HCT116 (cell line): ENCODE data around the gene CACNB2. TPM values are rescaled to one million over a fixed set of nuclear protein-coding genes. Genes with fewer than 3 reads are reported as not detected.

ENCODE experiments used
- ATAC-seq: fragments of 200-7000 bp; cut with Tn5 transposase; 2 replicates; pipeline ENCODE4 v1.9.1; 2020; ENCODE audit warnings: mild to moderate bottlenecking, moderate library complexity
- BruUV-seq: library from RNA; stranded (reverse); fragments of 400-500 nt; replicated peaks from 2 replicates; lab custom pipeline; 2021; lab: Mats Ljungman, UMichigan
- CTCF ChIA-PET: fragments of 300-600 bp; sonication (Branson Sonifier 250); formaldehyde crosslinking; loops from one replicate; lab custom pipeline; 2021; ENCODE audit warnings: antibody characterized with exemption; lab: Charles Lee
- POLR2A ChIA-PET: fragments of 300-600, 350-600 bp; sonication (Branson Sonifier 250); formaldehyde crosslinking; loops from one replicate; lab custom pipeline; 2021; ENCODE audit warnings: antibody characterized with exemption; lab: Charles Lee
- RAD21 ChIA-PET, 2 experiments: fragments of 300-600 bp; sonication (Branson Sonifier 250); formaldehyde crosslinking; loops; one replicate each; lab custom pipeline; 2023; ENCODE audit warnings: low total read pairs in 2 of 2; ENCODE audit not compliant: uncharacterized antibody in 2 of 2, unreplicated experiment in 2 of 2, low non-redundant PET in 1 of 2; lab: Charles Lee
- DNase-seq: peaks from one replicate; pipeline ENCODE4 v3.0.0-alpha.2; 2010; ENCODE audit warnings: low read depth, low spot score
- H2AFZ ChIP-seq: fragments of 200-600 bp; shearing (Covaris generic), sonication (generic); 2 replicates; pipeline ENCODE4 v1.6.1; 2017; ENCODE audit warnings: low read depth, mixed run types, mixed read lengths, antibody characterized with exemption, low read length; ENCODE audit not compliant: poor library complexity, severe bottlenecking
- H3K27ac ChIP-seq: 2 replicates; pipeline ENCODE4 v1.5.1; 2012; ENCODE audit warnings: low read depth, low read length
- H3K27me3 ChIP-seq: fragments of 200-600 bp; sonication (generic); 2 replicates; pipeline ENCODE4 v1.6.1; 2016; ENCODE audit warnings: mixed run types, low read length, mixed read lengths; ENCODE audit not compliant: insufficient read depth
- H3K36me3 ChIP-seq, 2 experiments: fragments of 200-500 bp in 1 of 2; fragments of 200-600 bp in 1 of 2; sonication (Bioruptor generic) in 1 of 2; sonication (generic) in 1 of 2; 2 replicates each; pipeline versions ENCODE4 v1.5.1 to v1.6.1; 2014 to 2016; ENCODE audit warnings: low read length in 2 of 2, inconsistent platforms in 1 of 2, mixed read lengths in 1 of 2, mixed run types in 1 of 2; ENCODE audit not compliant: insufficient read depth in 2 of 2, control insufficient read depth in 1 of 2
- H3K4me1 ChIP-seq, 2 experiments: fragments of 200-600 bp in 1 of 2; sonication (generic) in 1 of 2; 2 replicates each; pipeline versions ENCODE4 v1.5.1 to v1.6.1; 2012 to 2017; ENCODE audit warnings: low read length in 2 of 2, inconsistent platforms in 1 of 2, mild to moderate bottlenecking in 1 of 2, mixed read lengths in 1 of 2, mixed run types in 1 of 2, moderate library complexity in 1 of 2; ENCODE audit not compliant: insufficient read depth in 2 of 2, control insufficient read depth in 1 of 2
- H3K4me2 ChIP-seq: fragments of 200-600 bp; sonication (generic); 2 replicates; pipeline ENCODE4 v1.6.1; 2017; ENCODE audit warnings: mixed run types, low read length, mixed read lengths
- H3K4me3 ChIP-seq, 2 experiments: fragments of 200-600 bp in 1 of 2; sonication (generic) in 1 of 2; replicated peaks in 1 of 2; 2 replicates each; pipeline ENCODE4 v1.5.1; 2011 to 2016; ENCODE audit warnings: low read length in 2 of 2, control low read depth in 1 of 2, low read depth in 1 of 2, mild to moderate bottlenecking in 1 of 2, mixed read lengths in 1 of 2, mixed run types in 1 of 2
- H3K79me2 ChIP-seq: fragments of 200-600 bp; sonication (generic); 2 replicates; pipeline ENCODE4 v1.6.1; 2017; ENCODE audit warnings: mild to moderate bottlenecking, mixed run types, low read length, moderate library complexity, mixed read lengths; ENCODE audit not compliant: insufficient read depth
- H3K9ac ChIP-seq: fragments of 200-600 bp; sonication (generic); 2 replicates; pipeline ENCODE4 v1.6.1; 2016; ENCODE audit warnings: low read length, mixed read lengths
- H3K9me2 ChIP-seq: fragments of 200-600 bp; sonication (generic), shearing (Covaris generic); 2 replicates; pipeline ENCODE4 v1.6.1; 2017; ENCODE audit warnings: mixed run types, mild to moderate bottlenecking, moderate library complexity; ENCODE audit not compliant: insufficient read depth
- H3K9me3 ChIP-seq, 2 experiments: fragments of 200-500 bp in 1 of 2; fragments of 200-600 bp in 1 of 2; sonication (Bioruptor generic) in 1 of 2; sonication (generic) in 1 of 2; 2 replicates each; pipeline ENCODE4 v1.6.1; 2014 to 2017; ENCODE audit warnings: low read length in 2 of 2, mixed read lengths in 2 of 2, inconsistent platforms in 1 of 2, low read depth in 1 of 2, mild to moderate bottlenecking in 1 of 2, mixed run types in 1 of 2, moderate library complexity in 1 of 2; ENCODE audit not compliant: control insufficient read depth in 1 of 2, insufficient read depth in 1 of 2
- H4K20me1 ChIP-seq: fragments of 200-600 bp; sonication (generic), shearing (Covaris generic); 2 replicates; pipeline ENCODE4 v1.6.1; 2017; ENCODE audit warnings: mixed run types, mild to moderate bottlenecking, moderate library complexity; ENCODE audit not compliant: insufficient read depth
- ATF3 ChIP-seq: IDR thresholded peaks from 2 replicates; pipeline ENCODE4 v1.6.1; 2012
- CBX3 ChIP-seq: IDR thresholded peaks from 2 replicates; pipeline ENCODE4 v1.6.1; 2012; ENCODE audit warnings: low read depth
- CTCF ChIP-seq, 3 experiments: fragments of 200-600 bp in 1 of 3; sonication (generic) in 1 of 3; IDR thresholded peaks in 2 of 3; conservative IDR thresholded peaks in 1 of 3; 2 replicates each; pipeline ENCODE4 v1.5.1; 2012 to 2017; ENCODE audit warnings: low read depth in 2 of 3, low read length in 2 of 3, antibody characterized with exemption in 1 of 3, borderline replicate concordance in 1 of 3, control low read depth in 1 of 3, mild to moderate bottlenecking in 1 of 3, mixed read lengths in 1 of 3, mixed run types in 1 of 3, moderate library complexity in 1 of 3; ENCODE audit not compliant: insufficient read depth in 1 of 3
- ELF1 ChIP-seq: IDR thresholded peaks from 2 replicates; pipeline ENCODE4 v1.6.1; 2012; ENCODE audit warnings: low read depth, borderline replicate concordance
- EZH2phosphoT487 ChIP-seq: fragments of 200-600 bp; IDR thresholded peaks from 2 replicates; pipeline ENCODE4 v1.6.1; 2018; ENCODE audit warnings: antibody characterized with exemption, borderline replicate concordance
- MAX ChIP-seq: IDR thresholded peaks from 2 replicates; pipeline ENCODE4 v1.6.1; 2012
- POLR2AphosphoS5 ChIP-seq: IDR thresholded peaks from 2 replicates; pipeline ENCODE4 v1.6.1; 2011; ENCODE audit warnings: mild to moderate bottlenecking, low read depth, low read length, moderate library complexity
- SP1 ChIP-seq: IDR thresholded peaks from 2 replicates; pipeline ENCODE4 v1.6.1; 2012; ENCODE audit warnings: low read depth
- SRF ChIP-seq: IDR thresholded peaks from 2 replicates; pipeline ENCODE4 v1.6.1; 2012; ENCODE audit warnings: low read depth
- ZFX ChIP-seq: fragments of 450-650 bp; IDR thresholded peaks from 2 replicates; pipeline ENCODE4 v1.6.1; 2017
- ZNF274 ChIP-seq: fragments of 200-500 bp; sonication (Bioruptor generic); IDR thresholded peaks from 2 replicates; pipeline ENCODE4 v1.6.1; 2014; ENCODE audit warnings: mild to moderate bottlenecking, low read depth, low read length, inconsistent platforms
- intact Hi-C: fragments of 100-400 bp; cut with micrococcal nuclease; formaldehyde crosslinking; loops from 2 replicates; pipeline ENCODE4 v1.10.0; 2022
- total RNA-seq: library from RNA; stranded (reverse); gene quantifications from one replicate; pipeline ENCODE4 v1.2.1, GENCODE V29; 2021; ENCODE audit not compliant: unreplicated experiment
- TF ChIP-seq, protein P1 (sequence below): IDR thresholded peaks from 2 replicates; pipeline ENCODE4 v1.6.1; 2012; ENCODE audit warnings: low read depth

CACNB2 gene
- total RNA-seq, 1 experiment from 2014 or later: 0.71 TPM

DNA sequence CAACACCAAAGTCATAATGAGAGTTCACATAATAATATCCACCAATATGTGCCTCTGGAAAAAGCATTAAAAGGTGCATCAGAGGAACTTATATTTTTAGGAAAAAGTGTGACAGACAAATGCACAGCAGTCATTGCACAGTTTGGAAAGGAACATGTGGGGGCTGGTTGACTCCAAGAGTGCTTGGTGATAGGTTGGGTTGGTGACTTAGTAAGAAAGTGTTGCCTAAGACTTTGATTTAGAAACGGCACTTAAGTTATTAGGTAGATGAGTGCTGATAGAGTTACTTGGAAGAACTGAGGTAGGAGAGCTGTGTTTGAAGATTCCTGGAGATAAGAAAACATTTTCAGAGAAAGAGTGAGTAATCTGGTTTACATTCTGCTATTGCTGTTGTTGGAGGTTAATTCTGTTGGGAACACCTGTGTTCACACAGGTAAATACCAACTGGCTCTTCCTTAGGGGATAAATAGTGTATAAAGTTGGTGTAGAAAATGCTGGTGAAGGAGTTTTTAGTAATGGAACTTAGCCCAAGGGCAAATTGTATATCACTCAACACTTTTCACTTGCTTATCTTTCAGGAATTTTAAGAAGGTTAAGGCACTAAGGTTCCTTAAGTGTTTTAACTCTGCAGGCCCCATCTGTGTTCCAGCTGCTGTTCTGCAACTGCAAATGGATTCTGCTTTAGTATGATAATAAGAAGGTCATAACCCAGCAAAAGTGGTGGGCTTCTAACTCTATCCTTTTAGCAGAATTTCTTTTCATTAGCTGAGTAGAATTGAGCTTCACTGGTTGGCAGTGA lies 315.1 kb downstream of the CACNB2 start:
- no peak overlapping the region for H3K4me2 ChIP-seq
- H4K20me1 ChIP-seq: no peaks in the 10 kb centered on the region
- RAD21 ChIA-PET: no interaction called here
- no peaks in the 10 kb centered on the region for H3K9me3 ChIP-seq
- POLR2A ChIA-PET: no interaction called here
- TF ChIP-seq CBX3: no peak
- no peak for TF ChIP-seq POLR2AphosphoS5
- TF ChIP-seq ATF3: no peak
- TF ChIP-seq ELF1: no peak
- TF ChIP-seq SP1: no peak
- TF ChIP-seq, protein P1, sequence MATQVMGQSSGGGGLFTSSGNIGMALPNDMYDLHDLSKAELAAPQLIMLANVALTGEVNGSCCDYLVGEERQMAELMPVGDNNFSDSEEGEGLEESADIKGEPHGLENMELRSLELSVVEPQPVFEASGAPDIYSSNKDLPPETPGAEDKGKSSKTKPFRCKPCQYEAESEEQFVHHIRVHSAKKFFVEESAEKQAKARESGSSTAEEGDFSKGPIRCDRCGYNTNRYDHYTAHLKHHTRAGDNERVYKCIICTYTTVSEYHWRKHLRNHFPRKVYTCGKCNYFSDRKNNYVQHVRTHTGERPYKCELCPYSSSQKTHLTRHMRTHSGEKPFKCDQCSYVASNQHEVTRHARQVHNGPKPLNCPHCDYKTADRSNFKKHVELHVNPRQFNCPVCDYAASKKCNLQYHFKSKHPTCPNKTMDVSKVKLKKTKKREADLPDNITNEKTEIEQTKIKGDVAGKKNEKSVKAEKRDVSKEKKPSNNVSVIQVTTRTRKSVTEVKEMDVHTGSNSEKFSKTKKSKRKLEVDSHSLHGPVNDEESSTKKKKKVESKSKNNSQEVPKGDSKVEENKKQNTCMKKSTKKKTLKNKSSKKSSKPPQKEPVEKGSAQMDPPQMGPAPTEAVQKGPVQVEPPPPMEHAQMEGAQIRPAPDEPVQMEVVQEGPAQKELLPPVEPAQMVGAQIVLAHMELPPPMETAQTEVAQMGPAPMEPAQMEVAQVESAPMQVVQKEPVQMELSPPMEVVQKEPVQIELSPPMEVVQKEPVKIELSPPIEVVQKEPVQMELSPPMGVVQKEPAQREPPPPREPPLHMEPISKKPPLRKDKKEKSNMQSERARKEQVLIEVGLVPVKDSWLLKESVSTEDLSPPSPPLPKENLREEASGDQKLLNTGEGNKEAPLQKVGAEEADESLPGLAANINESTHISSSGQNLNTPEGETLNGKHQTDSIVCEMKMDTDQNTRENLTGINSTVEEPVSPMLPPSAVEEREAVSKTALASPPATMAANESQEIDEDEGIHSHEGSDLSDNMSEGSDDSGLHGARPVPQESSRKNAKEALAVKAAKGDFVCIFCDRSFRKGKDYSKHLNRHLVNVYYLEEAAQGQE: no peak
- TF ChIP-seq MAX: no peak
- TF ChIP-seq CTCF (IDR thresholded peaks at IDR 0.05 in 2 of 3, conservative IDR thresholded peaks at IDR 0.05 in 1 of 3; ENCODE audit: borderline replicate concordance in 1 of 3, insufficient read depth in 1 of 3, low read depth in 2 of 3, low read length in 2 of 3): no peak
- no peak for TF ChIP-seq ZNF274
- TF ChIP-seq ZFX: no peak
- no peak for TF ChIP-seq SRF
- no peak for TF ChIP-seq EZH2phosphoT487
- CTCF ChIA-PET: no interaction called here
- H3K36me3 ChIP-seq: no peaks in the 10 kb centered on the region; a peak in 1 of 4 replicates
- no peaks in the 10 kb centered on the region for H3K9me2 ChIP-seq
- DNase-seq: no peak
- no peak overlapping the region for H3K9ac ChIP-seq
- H3K27ac ChIP-seq: no peak overlapping the region
- intact Hi-C loops: no loop called here
- H3K4me1 ChIP-seq: no peaks in the 10 kb centered on the region
- H3K27me3 ChIP-seq: peaks cover 5% of the 10 kb centered on the region
- H3K79me2 ChIP-seq: no peaks in the 10 kb centered on the region
- no peak overlapping the region for H2AFZ ChIP-seq
- no peak for ATAC-seq
- BruUV-seq: no TSS peak
- H3K4me3 ChIP-seq: no peak overlapping the region
